Thymus (tissue), 11 donors: ENCODE data around the gene MAPKAPK5. TPM values are rescaled to one million over a fixed set of nuclear protein-coding genes. Genes with fewer than 3 reads are reported as not detected.
A peak's percentile ranks its signal among the peaks of the same experiment; 100 is the strongest.
"Not testable (repeated sequence)": the region's sequence is repeated elsewhere in the genome, so short reads cannot be mapped to it uniquely, and the experiment has no call there.

ENCODE experiments used
- DNase-seq, 9 donors: peaks; one replicate each; pipeline ENCODE4 v3.0.0-alpha.2; 2013; ENCODE audit warnings: low spot score in 9 of 9, low read depth in 6 of 9, missing footprints in 1 of 9
- H3K27ac ChIP-seq, 2 donors: one replicate each; pipeline ENCODE4 v1.5.1; 2013; ENCODE audit warnings: control low read depth in 1 of 2, low read depth in 1 of 2, low read length in 1 of 2, mild to moderate bottlenecking in 1 of 2, moderate library complexity in 1 of 2
- H3K27me3 ChIP-seq, 2 donors: one replicate each; pipeline ENCODE4 v1.5.1; 2013; ENCODE audit warnings: low read length in 1 of 2; ENCODE audit not compliant: control insufficient read depth in 2 of 2, insufficient read depth in 1 of 2
- H3K36me3 ChIP-seq, 2 donors: one replicate each; pipeline ENCODE4 v1.5.1; 2013; ENCODE audit warnings: low read length in 1 of 2, mild to moderate bottlenecking in 1 of 2, moderate library complexity in 1 of 2; ENCODE audit not compliant: control insufficient read depth in 2 of 2, insufficient read depth in 2 of 2
- H3K4me1 ChIP-seq, 2 donors: one replicate each; pipeline ENCODE4 v1.5.1; 2013; ENCODE audit warnings: low read length in 2 of 2; ENCODE audit not compliant: control insufficient read depth in 2 of 2, insufficient read depth in 2 of 2
- H3K4me3 ChIP-seq, 2 donors: one replicate each; pipeline ENCODE4 v1.5.1; 2013; ENCODE audit warnings: low read length in 2 of 2, control low read depth in 1 of 2, mild to moderate bottlenecking in 1 of 2
- H3K9me3 ChIP-seq, 2 donors: one replicate each; pipeline ENCODE4 v1.5.1; 2013; ENCODE audit warnings: low read length in 1 of 2, mild to moderate bottlenecking in 1 of 2; ENCODE audit not compliant: control insufficient read depth in 2 of 2, insufficient read depth in 1 of 2
- WGBS: extraction: QIAGEN DNeasy Blood & Tissue Kit; methylation state at CpG from one replicate; pipeline ENCODE4 v1.1.7; 2013; 5-methylcytosine and 5-hydroxymethylcytosine counted together
- polyA plus RNA-seq: library from polyadenylated mRNA; stranded (reverse); fragments of 200-250 nt; gene quantifications from one replicate; pipeline ENCODE4 v1.2.3, GENCODE V29; 2013
- total RNA-seq: library from RNA; stranded (reverse); fragments of 120-200 nt; gene quantifications from one replicate; pipeline ENCODE4 v1.2.4, GENCODE V29; 2013
- donor health status: healthy.

The MAPKAPK5 gene
- total and polyA plus RNA-seq, 2 donors = 18.3 to 38.2 TPM

GRCh38 chr12:111812881-111813741 is 28.9 kb upstream of the MAPKAPK5 start:
- no peak overlapping the region for H3K27ac ChIP-seq
- no peaks in the 10 kb centered on the region for H3K27me3 ChIP-seq
- no peaks in the 10 kb centered on the region for H3K36me3 ChIP-seq
- whole genome bisulfite sequencing = 30% methylated on average over 13 of the region's 13 CpGs
- H3K4me1 ChIP-seq = no peaks in the 10 kb centered on the region
- H3K9me3 ChIP-seq = no peaks in the 10 kb centered on the region
- DNase-seq = peak; percentile 43 to 85 (median 67)
- no peak overlapping the region for H3K4me3 ChIP-seq

GRCh38 chr12:111816065-111816615 is 25.9 kb upstream of the MAPKAPK5 start:
- no peak overlapping the region for H3K27ac ChIP-seq
- H3K4me1 ChIP-seq = no peaks in the 10 kb centered on the region
- DNase-seq = no peak
- no peaks in the 10 kb centered on the region for H3K36me3 ChIP-seq
- WGBS = 94% methylated on average over 6 of the region's 6 CpGs
- no peaks in the 10 kb centered on the region for H3K27me3 ChIP-seq
- no peaks in the 10 kb centered on the region for H3K9me3 ChIP-seq
- H3K4me3 ChIP-seq = no peak overlapping the region

GRCh38 chr12:111816898-111817297 is 25.1 kb upstream of the MAPKAPK5 start:
- H3K4me1 ChIP-seq, DNase-seq, H3K27ac ChIP-seq, H3K9me3 ChIP-seq, H3K27me3 ChIP-seq, H3K4me3 ChIP-seq, H3K36me3 ChIP-seq: not testable (repeated sequence)
- 97% methylated on average over 3 of the region's 3 CpGs for WGBS

GRCh38 chr12:111818340-111818739 is 23.7 kb upstream of the MAPKAPK5 start:
- no peak overlapping the region for H3K27ac ChIP-seq
- no peaks in the 10 kb centered on the region for H3K9me3 ChIP-seq
- H3K4me3 ChIP-seq = no peak overlapping the region
- H3K27me3 ChIP-seq = peaks cover 0 to 2% of the 10 kb centered on the region in 2 donors
- 96% methylated on average over 8 of the region's 8 CpGs for WGBS
- H3K4me1 ChIP-seq = no peaks in the 10 kb centered on the region
- no peaks in the 10 kb centered on the region for H3K36me3 ChIP-seq
- DNase-seq = no peak

GRCh38 chr12:111819191-111820158 is 22.6 kb upstream of the MAPKAPK5 start:
- H3K36me3 ChIP-seq = no peaks in the 10 kb centered on the region
- H3K9me3 ChIP-seq = no peaks in the 10 kb centered on the region
- H3K27me3 ChIP-seq = peaks cover 0 to 3% of the 10 kb centered on the region in 2 donors
- DNase-seq = no peak
- WGBS = 89% methylated on average over 6 of the region's 6 CpGs
- no peak overlapping the region for H3K27ac ChIP-seq
- H3K4me3 ChIP-seq = no peak overlapping the region
- no peaks in the 10 kb centered on the region for H3K4me1 ChIP-seq

GRCh38 chr12:111820828-111821227 is 21.2 kb upstream of the MAPKAPK5 start:
- not testable (repeated sequence) for H3K27me3 ChIP-seq, H3K27ac ChIP-seq, DNase-seq, H3K4me3 ChIP-seq, H3K4me1 ChIP-seq, H3K9me3 ChIP-seq, H3K36me3 ChIP-seq
- 95% methylated on average over 8 of the region's 8 CpGs for WGBS

GRCh38 chr12:111822886-111823285 is 19.1 kb upstream of the MAPKAPK5 start:
- no peaks in the 10 kb centered on the region for H3K36me3 ChIP-seq
- H3K9me3 ChIP-seq = no peaks in the 10 kb centered on the region
- DNase-seq = no peak
- 68% methylated on average over 2 of the region's 2 CpGs for WGBS
- peaks cover 0 to 3% of the 10 kb centered on the region in 2 donors for H3K27me3 ChIP-seq
- no peak overlapping the region for H3K4me3 ChIP-seq
- no peaks in the 10 kb centered on the region for H3K4me1 ChIP-seq
- no peak overlapping the region for H3K27ac ChIP-seq

- no peak for DNase-seq
- no peaks in the 10 kb centered on the region for H3K36me3 ChIP-seq
- H3K4me1 ChIP-seq = no peaks in the 10 kb centered on the region
- H3K27ac ChIP-seq = no peak overlapping the region
- H3K9me3 ChIP-seq = no peaks in the 10 kb centered on the region
- peaks cover 0 to 3% of the 10 kb centered on the region in 2 donors for H3K27me3 ChIP-seq
- WGBS = 93% methylated on average over 3 of the region's 3 CpGs
- H3K4me3 ChIP-seq = no peak overlapping the region
These were observed 18.1 kb upstream of the MAPKAPK5 start for GRCh38 chr12:111823891-111824290.

GRCh38 chr12:111824312-111824711 is 17.7 kb upstream of the MAPKAPK5 start:
- H3K9me3 ChIP-seq, H3K4me1 ChIP-seq, H3K36me3 ChIP-seq, H3K27ac ChIP-seq, H3K4me3 ChIP-seq, DNase-seq, H3K27me3 ChIP-seq: not testable (repeated sequence)
- 83% methylated on average over 4 of the region's 4 CpGs for WGBS
